ENCODE data around the gene BTBD10.
A peak's percentile ranks its signal among the peaks of the same experiment; 100 is the strongest.

The BTBD10 gene

DNA sequence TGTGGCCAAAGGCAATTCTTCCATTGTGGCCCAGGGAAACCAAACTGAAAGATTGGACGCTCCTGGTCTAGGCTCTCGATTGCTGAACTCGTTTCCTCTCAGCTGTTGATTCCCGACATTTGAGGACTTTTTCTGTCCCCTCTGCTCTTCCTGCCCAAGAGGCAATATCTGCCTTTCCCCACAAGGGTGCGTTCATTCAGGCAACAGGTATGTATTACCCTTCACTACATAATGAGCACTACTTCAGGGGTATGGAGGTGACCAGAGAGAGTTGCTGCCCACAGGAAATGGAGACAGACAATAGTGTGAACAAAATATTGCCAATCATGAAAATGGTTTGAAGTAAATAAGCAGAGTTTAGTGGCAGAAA, 24.6 kb upstream of the BTBD10 start:
- TF ChIP-seq, protein P1, sequence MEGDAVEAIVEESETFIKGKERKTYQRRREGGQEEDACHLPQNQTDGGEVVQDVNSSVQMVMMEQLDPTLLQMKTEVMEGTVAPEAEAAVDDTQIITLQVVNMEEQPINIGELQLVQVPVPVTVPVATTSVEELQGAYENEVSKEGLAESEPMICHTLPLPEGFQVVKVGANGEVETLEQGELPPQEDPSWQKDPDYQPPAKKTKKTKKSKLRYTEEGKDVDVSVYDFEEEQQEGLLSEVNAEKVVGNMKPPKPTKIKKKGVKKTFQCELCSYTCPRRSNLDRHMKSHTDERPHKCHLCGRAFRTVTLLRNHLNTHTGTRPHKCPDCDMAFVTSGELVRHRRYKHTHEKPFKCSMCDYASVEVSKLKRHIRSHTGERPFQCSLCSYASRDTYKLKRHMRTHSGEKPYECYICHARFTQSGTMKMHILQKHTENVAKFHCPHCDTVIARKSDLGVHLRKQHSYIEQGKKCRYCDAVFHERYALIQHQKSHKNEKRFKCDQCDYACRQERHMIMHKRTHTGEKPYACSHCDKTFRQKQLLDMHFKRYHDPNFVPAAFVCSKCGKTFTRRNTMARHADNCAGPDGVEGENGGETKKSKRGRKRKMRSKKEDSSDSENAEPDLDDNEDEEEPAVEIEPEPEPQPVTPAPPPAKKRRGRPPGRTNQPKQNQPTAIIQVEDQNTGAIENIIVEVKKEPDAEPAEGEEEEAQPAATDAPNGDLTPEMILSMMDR (IDR thresholded peaks at IDR 0.05; ENCODE audit: low read depth, low read length): no peak
- TF ChIP-seq, protein P2, sequence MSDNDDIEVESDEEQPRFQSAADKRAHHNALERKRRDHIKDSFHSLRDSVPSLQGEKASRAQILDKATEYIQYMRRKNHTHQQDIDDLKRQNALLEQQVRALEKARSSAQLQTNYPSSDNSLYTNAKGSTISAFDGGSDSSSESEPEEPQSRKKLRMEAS (IDR thresholded peaks at IDR 0.05; ENCODE audit: low read depth, low read length): no peak
- TF ChIP-seq POLR2A (IDR thresholded peaks at IDR 0.05; ENCODE audit: extremely low read depth, insufficient read length): no peak
- no peak overlapping the region for H3K4me3 ChIP-seq (ENCODE audit: low read depth, low read length)
- no peak for DNase-seq (ENCODE audit: low read depth)

DNA sequence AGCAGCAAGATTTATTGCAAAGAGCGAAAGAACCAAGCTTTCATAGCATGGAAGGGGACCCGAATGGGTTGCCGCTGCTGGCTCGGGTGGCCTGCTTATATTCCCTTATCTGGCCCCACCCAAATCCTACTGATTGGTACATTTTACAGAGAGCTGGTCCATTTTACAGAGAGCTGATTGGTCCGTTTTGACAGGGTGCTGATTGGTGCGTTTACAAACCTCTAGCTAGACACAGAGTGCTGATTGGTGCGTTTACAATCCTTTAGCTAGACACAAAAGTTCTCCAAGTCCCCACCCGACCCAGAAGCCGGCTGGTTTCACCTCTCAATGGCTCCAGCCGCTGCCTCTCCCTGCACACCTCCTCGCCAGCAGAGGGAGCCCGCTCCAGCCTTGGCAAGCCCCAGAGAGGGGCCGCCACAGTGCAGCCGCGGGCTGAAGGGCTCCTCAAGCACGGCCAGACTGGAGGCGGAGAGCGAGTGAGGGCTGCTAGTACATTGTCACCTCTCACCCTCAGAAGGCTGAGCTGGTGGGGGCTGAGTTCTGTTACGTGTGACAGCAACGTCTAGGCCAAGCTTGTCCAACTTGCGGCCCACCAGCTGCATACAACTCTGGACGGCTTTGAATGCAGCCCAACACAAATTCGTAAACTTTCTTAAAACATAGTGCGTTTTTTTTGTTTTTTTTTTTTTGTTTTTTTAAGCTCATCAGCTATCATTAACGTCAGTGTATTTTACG, 24.1 kb upstream of the BTBD10 start:
- DNase-seq (ENCODE audit: low read depth): peak; percentile 10
- no peak overlapping the region for H3K4me3 ChIP-seq (ENCODE audit: low read depth, low read length)
- TF ChIP-seq, protein P1 (IDR thresholded peaks at IDR 0.05; ENCODE audit: low read depth, low read length): peak; percentile 19
- TF ChIP-seq, protein P2 (IDR thresholded peaks at IDR 0.05; ENCODE audit: low read depth, low read length): no peak

DNA sequence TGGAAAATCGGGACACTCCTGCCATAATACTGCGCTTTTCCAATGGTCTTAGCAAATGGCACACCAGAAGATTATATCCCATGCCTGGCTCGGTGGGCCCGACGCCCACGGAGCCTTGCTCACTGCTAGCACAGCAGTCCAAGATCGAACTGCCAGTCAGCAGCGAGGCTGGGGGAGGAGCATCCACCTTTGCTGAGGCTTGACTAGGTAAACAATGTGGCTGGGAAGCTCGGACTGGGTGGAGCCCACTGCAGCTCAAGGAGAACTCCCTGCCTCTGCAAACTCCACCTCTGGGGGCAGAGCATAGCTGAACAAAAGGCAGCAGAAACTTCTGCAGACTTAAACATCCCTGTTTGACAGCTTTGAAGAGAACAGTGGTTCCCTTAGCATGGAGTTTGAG, 17.2 kb upstream of the BTBD10 start:
- TF ChIP-seq, protein P2 (IDR thresholded peaks at IDR 0.05; ENCODE audit: low read depth, low read length): no peak
- TF ChIP-seq MYC (IDR thresholded peaks at IDR 0.05; ENCODE audit: low read depth, low read length) (no peak), POLR2A (IDR thresholded peaks at IDR 0.05; ENCODE audit: extremely low read depth, insufficient read length) (no peak)
- TF ChIP-seq, protein P1 (IDR thresholded peaks at IDR 0.05; ENCODE audit: low read depth, low read length): no peak
- no peak overlapping the region for H3K4me3 ChIP-seq (ENCODE audit: low read depth, low read length)
- no peak for DNase-seq (ENCODE audit: low read depth)

DNA sequence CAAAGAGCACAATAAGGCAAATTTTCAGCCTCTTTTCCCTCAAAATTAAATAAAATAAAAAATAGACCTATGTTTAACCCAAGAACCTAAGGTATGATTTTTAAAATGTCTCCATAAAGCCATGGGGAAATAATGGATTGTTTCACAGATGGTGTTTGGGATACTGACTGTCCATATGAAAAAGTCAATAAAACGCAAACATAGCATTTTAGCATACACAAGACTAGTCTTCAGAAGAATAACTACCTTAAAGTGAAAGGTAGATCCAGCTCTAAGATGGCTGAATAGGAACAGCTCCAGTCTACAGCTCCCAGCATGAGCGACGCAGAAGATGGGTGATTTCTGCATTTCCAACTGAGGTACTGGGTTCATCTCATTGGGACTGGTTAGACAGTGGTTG, 16.7 kb upstream of the BTBD10 start:
- H3K4me3 ChIP-seq (ENCODE audit: low read depth, low read length): no peak overlapping the region
- no peak for DNase-seq (ENCODE audit: low read depth)
- TF ChIP-seq, protein P1 (IDR thresholded peaks at IDR 0.05; ENCODE audit: low read depth, low read length): no peak
- TF ChIP-seq POLR2A (IDR thresholded peaks at IDR 0.05; ENCODE audit: extremely low read depth, insufficient read length) (no peak), MYC (IDR thresholded peaks at IDR 0.05; ENCODE audit: low read depth, low read length) (no peak)
- TF ChIP-seq, protein P2 (IDR thresholded peaks at IDR 0.05; ENCODE audit: low read depth, low read length): no peak

DNA sequence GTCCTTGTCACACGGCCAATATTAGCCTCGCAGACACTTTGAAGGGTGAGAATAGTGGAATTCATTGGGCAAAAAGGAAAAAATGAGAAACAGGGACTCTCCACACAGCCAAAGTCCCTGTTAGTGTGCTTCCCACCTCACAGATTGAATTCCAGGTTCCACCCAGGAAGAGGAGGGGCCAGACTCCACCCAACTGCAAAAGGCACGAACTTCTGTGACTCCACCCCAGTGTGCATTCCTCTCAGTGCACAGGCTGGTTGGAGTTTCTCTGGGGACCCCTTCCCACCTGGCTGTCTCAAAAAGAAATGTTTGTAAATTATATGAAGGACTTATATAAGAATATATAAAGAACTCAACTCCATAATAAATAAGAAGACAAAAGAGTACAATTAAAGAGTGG, 12.1 kb upstream of the BTBD10 start:
- TF ChIP-seq POLR2A (IDR thresholded peaks at IDR 0.05; ENCODE audit: extremely low read depth, insufficient read length) (no peak), MYC (IDR thresholded peaks at IDR 0.05; ENCODE audit: low read depth, low read length) (no peak)

DNA sequence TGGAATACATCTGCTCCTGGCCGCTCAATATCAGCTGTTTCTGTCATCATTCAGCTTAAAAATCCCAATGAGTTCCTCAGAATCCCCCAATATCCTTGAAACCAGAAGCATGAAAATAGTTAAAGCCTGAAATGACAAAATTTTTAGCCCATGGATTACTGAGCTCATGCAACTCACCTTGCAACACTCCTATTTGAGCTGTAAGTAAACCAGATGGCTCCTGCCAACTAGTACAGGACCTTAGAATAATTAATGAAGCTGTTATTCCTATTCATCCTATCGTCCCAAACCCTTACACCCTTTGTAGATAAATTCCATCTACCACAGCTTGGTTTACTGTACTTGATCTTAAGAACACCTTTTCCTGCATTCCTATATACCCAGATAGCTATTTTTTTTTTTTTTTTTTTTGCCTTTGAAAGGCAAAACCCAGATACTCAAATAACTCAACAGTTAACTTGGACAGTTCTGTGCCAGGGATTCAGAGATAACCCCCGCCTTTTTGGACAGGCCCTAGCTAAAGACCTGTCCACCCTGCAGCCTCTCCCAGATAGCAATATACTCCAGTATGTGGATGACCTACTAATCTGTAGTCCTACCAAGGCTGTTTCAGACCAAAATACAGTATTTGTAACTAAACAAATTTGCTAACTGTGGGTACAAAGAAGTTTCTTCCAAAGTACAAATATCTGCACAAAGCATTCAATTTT, 10.1 kb upstream of the BTBD10 start:
- DNase-seq (ENCODE audit: low read depth): no peak
- H3K4me3 ChIP-seq (ENCODE audit: low read depth, low read length): no peak overlapping the region
- TF ChIP-seq, protein P2 (IDR thresholded peaks at IDR 0.05; ENCODE audit: low read depth, low read length): no peak
- TF ChIP-seq POLR2A (IDR thresholded peaks at IDR 0.05; ENCODE audit: extremely low read depth, insufficient read length) (no peak), MYC (IDR thresholded peaks at IDR 0.05; ENCODE audit: low read depth, low read length) (no peak)
- TF ChIP-seq, protein P1 (IDR thresholded peaks at IDR 0.05; ENCODE audit: low read depth, low read length): no peak

More for the DNA sequence above, 12.1 kb upstream of the BTBD10 start:
- H3K4me3 ChIP-seq (ENCODE audit: low read depth, low read length): no peak overlapping the region
- DNase-seq (ENCODE audit: low read depth): no peak

Measured in NB4 (cell line).